ENCODE measurements around the gene AKR1B15. TPM values are rescaled to one million over a fixed set of nuclear protein-coding genes. Genes with fewer than 3 reads are reported as not detected.

AKR1B15 gene
- total and polyA plus RNA-seq, 12 donors = 0.03 to 0.55 (median 0.24) TPM; not detected in 6

- no peaks in the 10 kb centered on the region for H3K9me3 ChIP-seq (replicated peaks in 1 of 3)
- peak in 1 of 7 donors; percentile 29 for DNase-seq
- H3K27ac ChIP-seq = no peak overlapping the region
- H3K4me3 ChIP-seq = no peak overlapping the region
- no peaks in the 10 kb centered on the region for H3K36me3 ChIP-seq (replicated peaks in 1 of 2)
- no peaks in the 10 kb centered on the region for H3K27me3 ChIP-seq
- WGBS, 4 donors = 63 to 74% (median 66%) methylated on average over 3 of the region's 3 CpGs
- intact Hi-C loops (cut with DNase I) = no loop called here
- H3K4me1 ChIP-seq (replicated peaks in 1 of 2) = peaks cover 5 to 6% of the 10 kb centered on the region in 2 donors
- TF ChIP-seq, protein P1, sequence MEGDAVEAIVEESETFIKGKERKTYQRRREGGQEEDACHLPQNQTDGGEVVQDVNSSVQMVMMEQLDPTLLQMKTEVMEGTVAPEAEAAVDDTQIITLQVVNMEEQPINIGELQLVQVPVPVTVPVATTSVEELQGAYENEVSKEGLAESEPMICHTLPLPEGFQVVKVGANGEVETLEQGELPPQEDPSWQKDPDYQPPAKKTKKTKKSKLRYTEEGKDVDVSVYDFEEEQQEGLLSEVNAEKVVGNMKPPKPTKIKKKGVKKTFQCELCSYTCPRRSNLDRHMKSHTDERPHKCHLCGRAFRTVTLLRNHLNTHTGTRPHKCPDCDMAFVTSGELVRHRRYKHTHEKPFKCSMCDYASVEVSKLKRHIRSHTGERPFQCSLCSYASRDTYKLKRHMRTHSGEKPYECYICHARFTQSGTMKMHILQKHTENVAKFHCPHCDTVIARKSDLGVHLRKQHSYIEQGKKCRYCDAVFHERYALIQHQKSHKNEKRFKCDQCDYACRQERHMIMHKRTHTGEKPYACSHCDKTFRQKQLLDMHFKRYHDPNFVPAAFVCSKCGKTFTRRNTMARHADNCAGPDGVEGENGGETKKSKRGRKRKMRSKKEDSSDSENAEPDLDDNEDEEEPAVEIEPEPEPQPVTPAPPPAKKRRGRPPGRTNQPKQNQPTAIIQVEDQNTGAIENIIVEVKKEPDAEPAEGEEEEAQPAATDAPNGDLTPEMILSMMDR (IDR thresholded peaks at IDR 0.05) = no peak
- no peak for TF ChIP-seq POLR2A (IDR thresholded peaks at IDR 0.05)
Measured at GRCh38 chr7:134504660-134505164, 44.2 kb upstream of the AKR1B15 start.

- Histone ChIP-seq H3K4me3 (no peak overlapping the region), H3K4me1 (replicated peaks in 1 of 2) (peaks cover 5 to 10% of the 10 kb centered on the region in 2 donors), H3K27ac (no peak overlapping the region), H3K27me3 (no peaks in the 10 kb centered on the region), H3K9me3 (replicated peaks in 1 of 3) (no peaks in the 10 kb centered on the region), H3K36me3 (replicated peaks in 1 of 2) (no peaks in the 10 kb centered on the region)
- no peak for DNase-seq
- TF ChIP-seq, protein P1 (IDR thresholded peaks at IDR 0.05) = no peak
- no peak for TF ChIP-seq POLR2A (IDR thresholded peaks at IDR 0.05)
- intact Hi-C loops (cut with DNase I) = no loop called here
- 83 to 92% (median 90%) methylated on average over 4 of the region's 4 CpGs for WGBS, 4 donors
Measured at GRCh38 chr7:134505856-134506255, 43.1 kb upstream of the AKR1B15 start.

- Histone ChIP-seq H3K36me3 (replicated peaks in 1 of 2) (no peaks in the 10 kb centered on the region), H3K9me3 (replicated peaks in 1 of 3) (no peaks in the 10 kb centered on the region), H3K4me3 (no peak overlapping the region), H3K27me3 (no peaks in the 10 kb centered on the region), H3K27ac (no peak overlapping the region), H3K4me1 (replicated peaks in 1 of 2) (peaks cover 0 to 7% of the 10 kb centered on the region in 2 donors)
- intact Hi-C loops (cut with DNase I) = no loop called here
- TF ChIP-seq POLR2A (IDR thresholded peaks at IDR 0.05) = no peak
- TF ChIP-seq, protein P1 (IDR thresholded peaks at IDR 0.05) = no peak
- no peak for DNase-seq
- WGBS, 4 donors = 75 to 93% (median 82%) methylated on average over 1 of the region's 1 CpG
Measured at GRCh38 chr7:134509010-134509409, 39.9 kb upstream of the AKR1B15 start.

- H3K27ac ChIP-seq = peak overlapping the region; percentile 17 to 84 (median 41)
- H3K36me3 ChIP-seq (replicated peaks in 1 of 2) = no peaks in the 10 kb centered on the region
- 31 to 45% (median 36%) methylated on average over 5 of the region's 5 CpGs for WGBS, 4 donors
- H3K9me3 ChIP-seq (replicated peaks in 1 of 3) = no peaks in the 10 kb centered on the region
- TF ChIP-seq, protein P1 (IDR thresholded peaks at IDR 0.05) = no peak
- peak in 1 of 2 donors; percentile 41 for TF ChIP-seq POLR2A (IDR thresholded peaks at IDR 0.05)
- DNase-seq = peak; percentile 34 to 69 (median 58)
- peaks cover 0 to 4% of the 10 kb centered on the region in 2 donors for H3K4me1 ChIP-seq (replicated peaks in 1 of 2)
- intact Hi-C loops (cut with DNase I) = no loop called here
- no peaks in the 10 kb centered on the region for H3K27me3 ChIP-seq
- H3K4me3 ChIP-seq = no peak overlapping the region
Measured at GRCh38 chr7:134510646-134511045, 38.3 kb upstream of the AKR1B15 start.

All from adrenal gland (tissue), 12 donors.